MM.1S (cell line): Measurements from ENCODE around the gene RPA4.
"Not testable (repeated sequence)": the region's sequence is repeated elsewhere in the genome, so short reads cannot be mapped to it uniquely, and the experiment has no call there.

Source experiments
- DNase-seq: peaks from one replicate; pipeline ENCODE4 v3.0.0-alpha.2; 2015
- H2AFZ ChIP-seq: fragments of 300-600 bp; sonication (generic); 2 replicates; pipeline ENCODE4 v1.6.0; 2016; ENCODE audit warnings: antibody characterized with exemption, low read length
- H3F3A ChIP-seq: fragments of 300-600 bp; sonication (generic); 2 replicates; pipeline ENCODE4 v1.6.1; 2016; ENCODE audit warnings: mild to moderate bottlenecking, antibody characterized with exemption, low read length, moderate library complexity, mixed read lengths; ENCODE audit not compliant: insufficient read depth
- H3K27ac ChIP-seq: fragments of 300-600 bp; sonication (generic); 2 replicates; pipeline ENCODE4 v1.5.1; 2016; ENCODE audit warnings: mild to moderate bottlenecking, low read length
- H3K27me3 ChIP-seq: fragments of 300-600 bp; sonication (generic); replicated peaks from 2 replicates; pipeline ENCODE4 v1.6.0; 2016; ENCODE audit warnings: low read length; ENCODE audit not compliant: insufficient read depth
- H3K36me3 ChIP-seq: fragments of 300-600 bp; sonication (generic); replicated peaks from 2 replicates; pipeline ENCODE4 v1.6.1; 2016; ENCODE audit warnings: mild to moderate bottlenecking, low read length, mixed read lengths; ENCODE audit not compliant: insufficient read depth
- H3K4me1 ChIP-seq: fragments of 300-600 bp; sonication (generic); 2 replicates; pipeline ENCODE4 v1.6.1; 2016; ENCODE audit warnings: low read length, mixed read lengths
- H3K4me2 ChIP-seq: fragments of 300-600 bp; sonication (generic); 2 replicates; pipeline ENCODE4 v1.6.0; 2016; ENCODE audit warnings: low read depth, low read length
- H3K4me3 ChIP-seq: fragments of 300-600 bp; sonication (generic); 2 replicates; pipeline ENCODE4 v1.5.1; 2016; ENCODE audit warnings: low read length, mixed read lengths
- H3K79me2 ChIP-seq: fragments of 300-600 bp; sonication (generic); 2 replicates; pipeline ENCODE4 v1.6.1; 2016; ENCODE audit warnings: mixed run types, low read length, mixed read lengths
- H3K9ac ChIP-seq: fragments of 300-600 bp; sonication (generic); 2 replicates; pipeline ENCODE4 v1.6.1; 2016; ENCODE audit warnings: low read length, mixed read lengths
- H3K9me2 ChIP-seq: fragments of 300-600 bp; sonication (generic); replicated peaks from 2 replicates; pipeline ENCODE4 v1.6.1; 2016; ENCODE audit warnings: mild to moderate bottlenecking, low read length, mixed read lengths; ENCODE audit not compliant: insufficient read depth
- H3K9me3 ChIP-seq: fragments of 300-600 bp; sonication (generic); replicated peaks from 2 replicates; pipeline ENCODE4 v1.6.1; 2016; ENCODE audit warnings: mild to moderate bottlenecking, low read length, mixed read lengths; ENCODE audit not compliant: insufficient read depth
- H4K20me1 ChIP-seq: fragments of 300-600 bp; sonication (generic); 2 replicates; pipeline ENCODE4 v1.6.1; 2016; ENCODE audit warnings: mild to moderate bottlenecking, low read length, moderate library complexity, mixed read lengths; ENCODE audit not compliant: insufficient read depth
- CTCF ChIP-seq: fragments of 300-600 bp; sonication (generic); IDR thresholded peaks from 2 replicates; pipeline ENCODE4 v1.5.1; 2016; ENCODE audit warnings: antibody characterized with exemption, low read length, mixed read lengths
- EZH2 ChIP-seq: fragments of 300-600 bp; sonication (generic); optimal IDR thresholded peaks from 2 replicates; pipeline ENCODE3; 2017; ENCODE audit warnings: low read depth, mild to moderate bottlenecking, antibody characterized with exemption, low read length, mixed read lengths
- EZH2phosphoT487 ChIP-seq: fragments of 300-600 bp; sonication (generic); IDR thresholded peaks from 2 replicates; pipeline ENCODE4 v1.6.1; 2018; ENCODE audit warnings: antibody characterized with exemption, low read length

Gene RPA4

GRCh38 chrX:96837808-96838207, 45.9 kb upstream of the RPA4 start:
- TF ChIP-seq EZH2 (no peak), CTCF (no peak), EZH2phosphoT487 (no peak)
- Histone ChIP-seq H3K27me3 (no peaks in the 10 kb centered on the region), H3K9ac (no peak overlapping the region), H3K79me2 (no peaks in the 10 kb centered on the region), H3K9me2 (no peaks in the 10 kb centered on the region), H3K27ac (no peak overlapping the region), H3K4me2 (no peak overlapping the region), H3K36me3 (no peaks in the 10 kb centered on the region), H3F3A (no peaks in the 10 kb centered on the region), H3K9me3 (no peaks in the 10 kb centered on the region), H4K20me1 (no peaks in the 10 kb centered on the region), H2AFZ (no peak overlapping the region), H3K4me3 (no peak overlapping the region), H3K4me1 (no peaks in the 10 kb centered on the region)
- no peak for DNase-seq

DNA sequence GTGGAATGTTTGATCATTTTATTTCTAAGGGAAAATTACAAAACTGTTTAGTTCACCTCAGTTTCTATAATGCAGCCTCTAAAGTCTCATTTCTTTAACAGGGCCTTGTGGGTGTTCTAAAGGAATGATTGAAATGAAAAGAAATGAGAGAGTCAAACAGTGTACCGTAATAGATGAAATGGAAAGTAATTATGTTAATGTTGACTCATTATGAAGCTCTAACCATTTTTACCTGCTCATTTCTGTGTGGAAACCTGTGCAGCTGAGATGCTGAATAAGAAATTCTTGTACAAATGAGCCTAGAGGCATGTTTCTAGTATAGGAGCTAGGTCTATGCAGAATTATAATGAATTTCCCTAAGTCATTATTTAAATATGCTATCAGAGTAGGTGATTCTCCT, 45.2 kb upstream of the RPA4 start:
- H4K20me1 ChIP-seq = no peaks in the 10 kb centered on the region
- no peak overlapping the region for H3K4me2 ChIP-seq
- H3K9me3 ChIP-seq = no peaks in the 10 kb centered on the region
- H3K79me2 ChIP-seq = no peaks in the 10 kb centered on the region
- DNase-seq = no peak
- TF ChIP-seq EZH2phosphoT487 = no peak
- no peak for TF ChIP-seq EZH2
- H3K27ac ChIP-seq = no peak overlapping the region
- H3F3A ChIP-seq = no peaks in the 10 kb centered on the region
- H3K9me2 ChIP-seq = no peaks in the 10 kb centered on the region
- no peaks in the 10 kb centered on the region for H3K36me3 ChIP-seq
- no peak overlapping the region for H3K4me3 ChIP-seq
- H3K4me1 ChIP-seq = no peaks in the 10 kb centered on the region
- no peak overlapping the region for H2AFZ ChIP-seq
- no peaks in the 10 kb centered on the region for H3K27me3 ChIP-seq
- no peak overlapping the region for H3K9ac ChIP-seq

GRCh38 chrX:96841325-96841724, 42.4 kb upstream of the RPA4 start:
- TF ChIP-seq CTCF (no peak), EZH2phosphoT487 (no peak), EZH2 (no peak)
- Histone ChIP-seq H3K4me3 (no peak overlapping the region), H3K9ac (no peak overlapping the region), H3K4me1 (no peaks in the 10 kb centered on the region), H4K20me1 (no peaks in the 10 kb centered on the region), H3K27me3 (no peaks in the 10 kb centered on the region), H3K36me3 (no peaks in the 10 kb centered on the region), H2AFZ (no peak overlapping the region), H3K9me3 (no peaks in the 10 kb centered on the region), H3K4me2 (no peak overlapping the region), H3K9me2 (no peaks in the 10 kb centered on the region), H3K79me2 (no peaks in the 10 kb centered on the region), H3K27ac (no peak overlapping the region), H3F3A (no peaks in the 10 kb centered on the region)
- no peak for DNase-seq

- H3K4me1 ChIP-seq, H3K79me2 ChIP-seq, H3K36me3 ChIP-seq, H3K9me2 ChIP-seq, H3K4me3 ChIP-seq, H3K9ac ChIP-seq, H2AFZ ChIP-seq, H3K27me3 ChIP-seq, H3K27ac ChIP-seq, DNase-seq, H3F3A ChIP-seq, H3K4me2 ChIP-seq, H3K9me3 ChIP-seq, H4K20me1 ChIP-seq: not testable (repeated sequence)
Measured at GRCh38 chrX:96841866-96842265, 41.8 kb upstream of the RPA4 start.
